Gastroesophageal sphincter (tissue), 3 donors: ENCODE measurements around the gene ARSK.

ENCODE experiments used
- CTCF ChIP-seq, 4 experiments: fragments of 200-600 bp in 2 of 4; fragments of 450-650 bp in 2 of 4; sonication (generic) in 1 of 4; IDR thresholded peaks; one replicate each; pipeline ENCODE4 v1.5.1; 2017 to 2019; ENCODE audit warnings: antibody characterized with exemption in 4 of 4, mild to moderate bottlenecking in 2 of 4, moderate library complexity in 2 of 4
- POLR2A ChIP-seq, 2 donors: fragments of 450-650 bp; IDR thresholded peaks; one replicate each; pipeline ENCODE4 v1.6.1; 2017; ENCODE audit warnings: antibody characterized with exemption in 2 of 2, mild to moderate bottlenecking in 2 of 2, moderate library complexity in 1 of 2

DNA sequence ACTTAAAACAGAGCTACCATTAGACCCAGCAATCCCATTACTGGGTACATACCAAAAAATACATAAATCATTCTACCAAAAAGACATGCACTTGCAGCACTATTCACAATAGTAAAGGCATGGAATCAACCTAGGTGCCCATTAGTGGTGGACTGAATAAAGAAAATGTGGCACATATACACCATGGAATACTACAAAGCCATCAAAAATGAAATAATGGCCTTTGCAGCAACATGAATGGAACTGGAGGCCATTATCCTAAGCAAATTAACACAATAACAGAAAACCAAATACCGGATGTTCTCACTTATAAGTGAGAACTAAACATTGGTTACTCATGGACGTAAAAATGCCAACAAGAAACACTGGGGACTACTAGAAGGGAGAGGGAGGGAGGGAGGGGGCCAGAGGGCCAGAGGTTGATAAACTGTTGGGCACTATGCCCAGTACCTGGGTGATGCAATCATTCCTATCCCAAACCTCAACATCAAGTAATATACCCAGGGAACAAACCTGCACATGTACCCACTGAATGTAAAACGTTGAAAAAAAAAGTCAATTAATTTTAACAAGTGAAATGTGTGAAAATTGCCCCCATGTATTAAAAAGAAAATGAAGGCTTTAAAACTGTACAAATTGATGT, 40.5 kb downstream of the ARSK start:
- TF ChIP-seq CTCF (IDR thresholded peaks at IDR 0.05) (no peak), POLR2A (IDR thresholded peaks at IDR 0.05) (no peak)
